ENCODE data around the gene TBRG4.

TBRG4 gene

DNA sequence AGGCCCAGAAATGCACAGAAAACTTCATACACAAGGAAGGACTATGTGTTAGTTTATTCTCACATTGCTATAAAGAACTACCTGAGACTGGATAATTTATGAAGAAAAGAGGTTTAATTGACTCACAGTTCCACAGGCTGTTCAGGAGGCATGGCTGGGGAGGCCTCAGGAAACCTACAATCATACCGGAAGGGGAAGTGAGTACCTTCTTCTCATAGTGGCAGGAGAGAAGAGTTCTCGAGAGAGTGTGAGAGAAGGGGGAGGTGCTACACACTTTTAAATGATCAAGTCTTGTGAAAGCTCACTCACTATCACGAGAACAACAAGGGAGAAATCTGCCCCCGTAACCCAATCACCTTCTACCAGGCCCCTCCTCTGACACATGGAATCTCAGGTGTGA, 29.3 kb upstream of the TBRG4 start:
- DNase-seq: no peak

DNA sequence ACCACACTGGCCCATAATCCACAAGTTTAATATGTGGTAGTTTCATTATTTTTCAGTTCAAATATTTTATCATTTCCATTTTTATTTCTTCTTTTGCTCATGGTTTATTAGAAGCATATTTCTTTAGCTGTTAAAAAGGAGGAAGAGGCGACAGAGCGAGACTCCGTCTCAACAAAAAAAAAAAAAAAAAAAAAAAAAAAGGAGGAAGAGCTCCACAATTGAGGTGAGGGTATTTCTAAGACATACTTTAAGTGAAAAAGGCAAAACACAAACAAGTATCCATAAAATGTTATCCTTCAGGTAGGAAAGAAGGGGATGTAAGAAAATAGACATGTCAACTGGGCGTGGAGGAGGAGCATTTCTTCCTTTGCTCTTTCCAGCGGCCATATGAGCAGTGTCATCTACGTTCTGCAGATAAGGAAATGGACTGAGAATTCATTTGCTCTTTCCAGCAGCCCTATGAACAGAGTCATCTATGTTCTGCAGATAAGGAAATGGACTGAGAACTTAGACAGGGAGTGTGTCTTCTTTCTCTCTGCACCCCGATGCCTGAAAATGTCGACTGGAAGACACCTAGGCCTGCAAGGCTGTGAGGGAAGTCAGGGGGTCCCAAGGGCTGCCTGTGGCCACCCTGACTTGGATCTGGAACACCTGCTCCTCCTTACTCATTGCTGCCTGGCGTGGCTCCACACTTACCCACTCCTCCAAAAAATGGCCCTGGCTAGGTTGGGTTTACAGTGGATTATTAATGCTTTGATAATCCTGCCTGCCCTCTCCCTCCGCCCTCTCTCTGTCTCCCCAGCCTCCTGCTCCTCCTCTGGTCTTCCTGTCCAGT, 27.2 kb upstream of the TBRG4 start:
- no peak for DNase-seq

DNA sequence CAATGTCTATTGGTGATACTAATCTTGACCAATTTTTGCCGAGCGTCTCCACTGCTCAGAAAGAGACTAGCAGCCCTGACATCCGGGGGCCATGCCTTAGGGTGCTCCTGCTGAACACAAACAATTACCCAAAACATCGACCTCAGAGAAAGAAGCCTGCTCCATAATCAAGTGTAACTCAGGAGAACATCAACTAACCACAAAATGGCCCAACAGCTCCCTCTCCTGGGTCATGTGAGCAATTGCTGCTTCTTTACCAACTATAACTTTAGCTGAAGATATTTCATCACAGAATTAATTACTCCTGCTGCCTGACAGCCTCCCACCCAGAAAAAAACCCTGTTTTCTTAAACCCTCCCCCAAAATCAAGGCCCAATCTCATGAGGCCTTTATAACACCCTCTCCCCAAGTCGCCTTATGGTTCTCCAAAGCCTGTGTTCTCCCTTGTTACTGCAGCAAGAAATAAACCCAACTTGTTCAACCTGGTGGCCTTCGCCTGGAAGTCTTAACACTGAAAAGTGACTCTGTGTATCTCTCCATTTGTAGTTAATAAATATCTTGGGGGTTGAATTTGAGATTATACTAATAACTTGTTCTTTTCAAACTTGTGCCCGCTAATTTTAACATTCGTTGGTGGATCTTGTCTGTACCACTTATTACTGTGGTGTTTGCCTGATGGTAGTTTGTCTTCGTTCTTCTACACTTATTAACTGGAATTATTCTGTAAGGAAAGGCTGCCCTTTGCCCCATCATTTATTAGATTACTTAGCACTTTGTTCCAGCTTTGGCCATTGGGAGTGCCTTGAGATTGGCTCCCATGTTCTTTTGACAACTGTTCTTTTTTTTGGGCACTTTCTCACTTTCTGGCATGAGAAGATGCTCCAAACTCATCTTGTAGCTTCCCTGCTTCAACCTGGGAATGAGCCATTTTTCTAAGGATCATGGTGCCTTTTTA, 24.9 kb upstream of the TBRG4 start:
- peak; percentile 76 for DNase-seq

DNA sequence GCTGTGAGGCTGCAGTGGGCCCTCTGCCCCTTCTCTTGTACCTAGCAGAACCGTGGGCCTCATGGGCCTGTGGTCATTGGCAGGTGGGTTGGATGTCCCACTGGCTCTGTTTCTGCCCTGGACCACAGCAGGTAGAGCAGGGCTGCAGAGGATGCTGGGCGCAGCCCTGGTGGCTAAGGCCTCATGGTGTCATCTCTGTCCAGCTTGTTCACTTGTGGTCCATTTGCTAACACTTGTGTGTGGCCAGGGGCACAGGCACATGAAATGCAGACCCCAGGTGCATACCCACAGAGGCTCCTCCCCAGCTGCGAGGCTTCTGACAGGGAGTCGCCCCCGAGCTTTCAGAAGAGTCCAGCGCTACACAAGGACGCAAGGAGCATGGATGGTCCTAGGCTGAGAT, 22.4 kb upstream of the TBRG4 start:
- no peak for DNase-seq

DNA sequence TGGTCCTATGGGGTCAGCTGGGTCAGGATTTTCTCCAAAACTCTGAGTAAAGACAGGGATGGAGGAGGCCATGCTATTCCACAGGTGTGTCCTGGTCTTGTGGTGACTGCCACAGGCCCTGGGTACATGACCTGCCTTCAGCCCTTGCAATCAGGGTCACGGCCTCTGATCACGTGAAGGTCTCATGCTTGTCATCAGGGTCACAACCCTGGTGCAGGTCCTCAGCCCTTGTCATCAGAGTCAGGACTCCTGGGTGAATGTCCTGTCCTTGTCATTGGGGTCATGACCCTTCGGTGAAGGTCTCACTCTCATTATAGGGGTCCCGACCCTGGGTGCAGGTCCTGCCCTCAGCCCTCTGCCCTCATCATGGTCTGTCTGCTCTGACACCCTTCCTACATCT, 21.9 kb upstream of the TBRG4 start:
- no peak for DNase-seq

DNA sequence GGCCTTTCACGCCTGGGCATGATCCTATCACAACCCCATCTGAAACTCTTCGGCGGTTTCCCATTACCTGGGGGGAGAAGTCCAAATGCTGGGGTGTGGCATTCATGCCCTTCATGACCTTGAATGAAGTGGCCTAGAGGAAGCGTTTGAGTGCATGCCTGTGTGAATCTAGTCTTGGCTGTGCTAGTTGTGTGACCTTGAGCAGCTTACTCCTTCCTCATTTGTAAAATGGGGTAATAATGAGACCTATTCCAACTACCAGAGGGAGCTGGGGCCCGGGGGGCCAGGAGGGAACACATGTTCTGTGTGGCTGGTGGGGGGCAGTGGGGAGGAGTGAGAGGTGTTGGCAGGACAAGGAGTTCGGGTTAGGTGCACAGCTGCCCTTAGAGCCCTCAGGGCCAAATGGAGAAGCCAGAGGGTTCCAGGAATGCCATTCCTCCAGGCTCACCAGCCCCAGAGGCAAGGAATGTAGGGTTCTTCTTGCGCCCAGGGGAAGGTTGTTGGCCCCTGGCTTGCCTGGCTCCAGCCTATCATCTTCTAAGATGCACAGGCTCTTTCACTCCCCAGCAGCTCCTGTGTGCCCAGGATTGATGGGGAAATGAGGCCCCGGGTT, 21.3 kb upstream of the TBRG4 start:
- no peak for DNase-seq

DNA sequence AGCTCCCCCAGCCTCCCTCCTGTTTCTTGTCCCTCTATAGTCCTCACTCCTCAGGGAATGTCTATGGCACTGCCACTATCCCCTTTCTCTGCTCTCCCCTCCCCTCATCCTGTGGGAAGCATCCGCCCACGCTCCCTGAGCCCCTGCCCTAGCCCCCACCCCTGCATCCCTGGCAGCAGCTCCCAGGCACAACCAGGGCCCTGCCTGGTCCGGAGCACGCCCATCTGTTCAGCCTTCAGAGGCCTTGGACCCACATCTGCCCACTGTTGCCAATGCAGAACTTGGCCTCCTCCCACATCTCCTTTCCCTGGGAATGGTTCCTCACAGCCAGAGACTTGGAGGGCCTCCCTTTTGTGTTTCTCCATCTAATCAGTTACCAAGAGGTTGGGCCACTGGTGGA, 20.4 kb upstream of the TBRG4 start:
- DNase-seq: no peak

DNA sequence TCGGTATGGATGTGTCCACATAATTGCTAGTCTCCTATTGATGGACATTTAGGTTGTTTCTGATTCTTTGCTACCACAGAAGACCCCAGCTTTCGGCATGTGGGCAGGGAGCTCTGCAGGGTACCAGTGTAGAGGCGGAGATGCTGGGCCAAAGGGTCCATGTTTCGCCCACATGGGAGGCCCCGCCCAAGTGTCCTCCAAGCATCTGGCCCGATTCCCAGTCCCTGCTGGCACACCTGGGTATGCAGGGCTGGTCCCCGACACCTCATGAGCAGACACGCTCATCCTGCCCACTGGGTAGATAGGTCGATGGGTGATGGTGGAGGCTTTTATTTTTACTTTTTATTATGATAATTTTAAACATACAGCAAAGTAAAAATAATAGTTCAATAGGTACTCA, 19.4 kb upstream of the TBRG4 start:
- no peak for DNase-seq

DNA sequence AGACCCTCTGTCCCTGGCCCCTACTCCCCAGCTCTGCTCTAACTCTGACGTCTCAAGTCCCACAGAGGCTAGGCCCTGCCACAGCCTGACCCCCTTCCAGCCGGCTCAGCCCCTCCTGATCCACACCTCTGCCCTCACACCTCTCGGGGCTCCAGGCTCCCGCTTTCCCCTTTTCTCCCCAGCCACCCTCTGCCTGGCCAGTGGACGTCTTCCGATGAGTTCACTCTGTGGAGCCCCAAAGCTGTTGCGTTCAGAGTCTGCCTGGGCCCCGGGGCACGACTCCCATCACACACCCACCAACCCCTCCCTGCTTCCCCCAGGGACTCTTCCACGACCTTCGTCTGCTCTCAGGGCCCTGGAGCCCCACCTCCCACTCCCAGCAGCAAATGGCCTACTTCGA, 18.4 kb upstream of the TBRG4 start:
- DNase-seq: no peak

DNA sequence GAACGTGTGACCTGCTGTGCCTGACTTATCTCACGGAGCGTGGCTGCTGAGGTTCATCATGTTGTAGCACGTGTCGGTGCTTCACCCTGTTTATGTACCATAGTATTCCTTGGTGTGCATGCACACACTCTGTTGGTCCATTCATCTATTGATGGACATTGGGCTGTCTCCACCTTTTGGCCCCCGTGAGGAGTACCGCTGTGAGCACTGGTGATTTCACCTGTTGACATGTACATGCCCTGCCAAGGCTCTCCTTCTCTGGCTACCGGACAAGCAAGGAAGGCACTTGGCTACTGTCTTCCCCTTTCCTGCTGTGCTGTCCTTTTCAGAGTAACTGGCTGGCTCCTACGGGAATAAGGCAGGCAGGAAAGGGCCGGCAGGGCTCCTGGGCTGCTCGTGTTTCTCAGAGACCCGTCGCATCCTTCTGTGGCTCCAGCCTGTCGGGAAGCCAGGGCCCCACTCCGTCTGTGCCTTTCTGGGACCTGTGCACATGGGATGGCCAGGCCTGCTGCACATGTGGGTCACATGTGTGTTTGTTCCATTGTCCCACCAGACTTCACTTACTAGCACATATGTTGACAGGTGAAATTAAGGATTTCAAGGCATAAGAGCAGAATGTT, 17.8 kb upstream of the TBRG4 start:
- no peak for DNase-seq

DNA sequence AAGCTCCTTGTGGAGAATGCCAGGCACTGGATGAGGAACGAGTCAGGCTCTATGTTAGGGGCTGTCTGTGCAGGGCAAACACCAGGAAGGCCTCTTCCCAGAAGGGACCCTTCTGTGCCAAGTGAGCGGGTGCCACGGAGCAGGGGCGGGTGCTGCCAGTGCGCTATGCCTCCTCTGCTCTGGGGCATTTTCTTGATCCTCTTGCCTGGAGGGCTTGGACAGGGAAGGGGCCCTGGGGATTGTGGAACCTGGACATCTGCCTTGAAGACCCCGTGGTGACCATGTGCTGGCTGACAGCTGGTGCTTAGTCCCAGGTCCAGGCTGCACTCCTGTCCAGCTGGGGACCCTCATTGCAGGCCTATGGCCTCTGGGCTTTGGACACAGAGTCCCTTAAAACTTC, 15.4 kb upstream of the TBRG4 start:
- no peak for DNase-seq

DNA sequence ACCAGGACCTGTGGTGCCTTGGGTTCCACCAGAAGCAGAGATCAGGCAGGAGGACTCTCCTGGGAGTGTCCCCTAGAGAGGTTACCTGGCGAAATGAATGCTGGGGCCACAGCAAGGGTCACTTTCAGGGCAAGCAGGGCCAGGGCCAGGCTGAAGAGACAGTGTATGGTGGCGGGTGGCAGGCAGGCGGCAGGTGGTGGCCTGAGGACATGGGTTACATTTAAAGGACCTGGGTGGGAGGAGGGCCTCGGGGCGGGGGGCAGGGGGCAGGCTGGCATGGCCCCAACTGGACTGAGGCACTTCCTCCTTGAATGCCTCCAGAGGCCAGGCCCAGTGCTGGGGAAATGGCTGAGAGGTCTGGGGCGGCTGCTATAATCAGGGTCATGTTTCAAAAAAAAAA, 14.7 kb upstream of the TBRG4 start:
- DNase-seq: no peak

DNA sequence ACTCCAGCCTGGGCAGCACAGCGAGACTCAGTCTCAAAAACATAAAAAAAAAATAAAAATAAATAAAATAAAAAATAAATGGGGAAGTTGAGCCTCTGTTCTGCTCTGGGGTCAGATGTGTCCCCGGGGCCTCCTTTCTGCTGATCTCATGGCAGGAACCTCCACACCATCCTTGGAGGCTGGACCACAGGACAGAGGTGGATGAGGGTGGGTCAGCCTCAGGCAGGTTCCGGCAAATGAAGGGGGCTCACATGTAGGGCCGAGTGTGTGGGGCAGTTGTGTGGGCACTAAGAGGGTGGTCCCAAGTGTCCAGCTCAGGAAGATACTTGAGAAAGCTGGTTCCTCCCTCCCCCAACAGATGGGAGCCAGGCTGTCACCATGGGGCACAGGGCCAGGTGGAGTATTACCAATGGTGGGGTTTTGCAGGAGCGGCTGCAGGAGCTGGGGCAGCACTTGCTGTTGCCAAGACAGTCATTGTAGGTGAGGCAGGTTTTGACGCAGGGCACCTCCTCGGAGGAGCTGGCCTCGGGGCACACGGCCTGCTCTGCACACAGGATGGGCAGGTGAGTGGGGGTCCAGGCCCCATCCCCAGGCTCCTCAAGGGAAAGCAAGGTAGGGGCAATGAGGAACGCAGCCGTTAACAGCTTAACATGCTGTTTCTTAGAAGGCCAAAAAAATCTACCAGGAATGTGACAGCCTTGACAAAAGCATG, 13.9 kb upstream of the TBRG4 start:
- no peak for DNase-seq

DNA sequence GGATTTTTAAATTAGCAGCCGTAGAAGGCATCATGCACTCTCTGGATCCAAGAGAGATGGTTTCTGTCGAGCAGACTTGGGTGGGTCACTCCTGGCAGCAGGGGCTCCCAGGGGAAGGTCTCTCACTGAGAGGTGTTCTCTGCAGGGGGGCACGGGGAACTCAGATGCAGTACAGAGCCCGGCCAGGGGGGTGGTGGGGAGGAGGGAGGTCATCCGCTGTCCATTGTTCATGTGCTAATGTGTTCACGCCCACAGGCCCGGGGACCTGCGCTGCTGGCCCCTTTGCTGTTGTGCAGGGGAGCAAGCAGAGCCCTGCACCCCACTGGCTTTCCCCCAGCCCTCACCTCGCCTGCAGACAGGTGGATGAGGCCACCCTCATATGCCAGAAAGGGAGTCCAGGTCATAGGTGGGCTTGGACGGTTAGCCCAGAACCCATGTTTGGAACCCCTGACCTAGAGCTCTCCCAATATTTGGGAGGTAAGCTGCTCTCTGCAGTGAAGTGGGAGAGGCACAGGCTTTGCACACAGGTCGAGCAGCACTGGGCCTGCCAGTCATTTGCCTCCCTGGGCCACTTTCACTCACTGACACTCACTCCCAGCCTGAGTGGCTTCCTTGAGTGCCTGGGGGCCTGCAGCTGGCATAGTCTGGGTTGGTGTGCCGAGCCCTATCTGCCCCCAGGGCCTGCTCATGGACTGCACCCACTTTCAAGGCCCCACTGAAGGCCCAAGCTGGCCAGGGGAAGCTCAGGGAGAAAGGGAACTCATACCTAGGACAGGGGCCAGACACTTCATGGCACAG, 12.6 kb upstream of the TBRG4 start:
- DNase-seq: no peak

DNA sequence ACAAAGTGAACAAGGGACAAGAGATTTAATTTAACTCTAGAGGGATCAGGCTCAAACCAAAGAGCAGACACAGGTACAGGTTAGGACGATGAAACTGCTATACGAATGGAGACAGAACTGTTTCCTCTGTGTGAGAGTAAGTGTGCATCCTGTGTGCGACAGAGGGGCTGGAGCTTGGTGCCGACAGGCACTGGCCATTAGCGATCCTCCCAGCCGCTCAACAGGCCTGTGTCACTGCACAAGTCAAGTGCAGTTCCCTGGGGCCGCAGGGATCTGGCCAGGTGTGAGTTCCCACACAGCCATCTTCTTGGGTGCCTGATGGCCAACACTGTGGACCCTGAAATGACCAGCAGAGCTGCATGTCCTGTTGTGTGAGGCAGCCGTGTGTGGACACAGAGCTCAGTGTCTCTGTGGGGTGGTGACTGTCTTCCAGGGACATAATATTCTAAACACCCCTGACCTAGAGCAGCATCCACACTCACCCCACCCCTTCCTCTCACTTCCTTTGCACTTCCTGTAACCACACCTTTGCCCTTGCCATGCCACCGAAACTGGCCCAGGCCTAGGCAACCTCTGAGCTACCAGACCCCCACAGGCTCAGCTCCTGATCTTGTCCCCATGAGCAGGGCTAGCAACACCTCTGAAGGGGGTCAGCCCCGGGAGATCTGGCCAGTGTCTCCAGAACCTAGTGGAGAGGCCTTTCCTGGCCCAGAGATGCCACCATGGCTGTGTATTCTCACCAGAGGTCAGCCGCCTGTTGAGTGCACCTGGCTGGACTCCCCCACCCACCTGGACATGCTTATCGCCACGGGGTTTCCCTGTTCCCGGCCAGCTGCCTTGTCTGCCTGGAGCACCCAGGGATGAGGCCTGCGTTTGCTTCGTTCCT, 11.7 kb upstream of the TBRG4 start:
- DNase-seq: no peak

DNA sequence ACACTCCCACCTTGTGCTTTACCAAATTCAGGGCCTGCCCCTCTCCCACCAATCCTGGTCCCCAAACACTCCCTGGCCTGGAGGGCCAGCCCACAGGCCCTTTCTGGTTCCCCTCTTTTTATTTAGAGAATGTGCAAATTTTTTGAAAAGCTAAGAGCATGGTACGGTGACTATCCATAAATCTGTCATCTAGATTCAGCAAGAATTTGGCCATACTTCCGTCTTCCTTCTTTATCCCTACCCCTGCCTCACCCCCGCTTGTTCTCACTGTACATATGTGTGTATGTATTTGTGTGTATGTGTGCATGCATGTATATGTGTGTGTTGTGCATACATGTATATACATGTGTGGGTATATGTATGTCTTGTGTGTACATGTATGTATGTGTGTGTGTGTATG, 8.1 kb upstream of the TBRG4 start:
- DNase-seq: no peak

DNA sequence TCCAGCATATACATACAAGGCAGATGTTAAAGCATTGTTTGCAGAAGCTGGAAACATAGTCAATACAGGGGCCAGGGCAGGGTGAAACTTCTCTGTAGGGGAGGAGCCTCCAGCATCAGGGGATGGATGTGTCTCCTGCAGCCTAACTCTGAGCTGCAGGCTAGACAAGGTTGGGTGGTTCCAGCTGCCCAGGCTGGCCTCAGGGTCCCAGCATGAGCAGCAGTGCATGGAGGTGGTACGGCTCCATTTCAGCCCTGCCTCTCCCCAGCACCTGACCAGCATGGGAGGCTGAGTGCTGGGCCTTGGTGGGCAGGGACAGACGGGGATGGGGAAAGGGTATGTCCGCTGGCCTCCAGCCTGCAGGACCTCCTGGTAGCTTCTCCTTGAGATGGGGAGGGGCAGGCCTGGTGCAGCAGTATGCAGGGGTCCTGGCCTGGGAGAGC, 7.4 kb upstream of the TBRG4 start:
- DNase-seq: no peak

DNA sequence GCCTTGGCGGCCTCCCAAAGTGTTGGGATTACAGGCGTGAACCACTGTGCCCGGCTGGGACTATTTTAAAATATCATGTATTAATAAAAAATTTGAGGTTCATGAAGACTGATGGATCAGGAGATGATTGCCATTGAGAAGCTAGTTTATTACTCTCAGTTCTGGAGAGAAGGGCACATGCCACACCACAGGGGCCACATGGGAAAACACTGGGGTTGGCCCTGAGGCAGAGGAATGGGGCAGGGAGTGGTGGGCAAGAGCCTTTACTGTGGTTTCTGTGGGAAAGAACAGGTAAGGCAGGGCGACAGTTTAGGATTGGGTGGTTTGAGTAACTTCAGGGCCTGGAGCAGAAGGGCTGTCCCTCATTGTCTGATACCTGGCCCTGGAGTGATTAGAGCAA, 6.8 kb upstream of the TBRG4 start:
- no peak for DNase-seq

DNA sequence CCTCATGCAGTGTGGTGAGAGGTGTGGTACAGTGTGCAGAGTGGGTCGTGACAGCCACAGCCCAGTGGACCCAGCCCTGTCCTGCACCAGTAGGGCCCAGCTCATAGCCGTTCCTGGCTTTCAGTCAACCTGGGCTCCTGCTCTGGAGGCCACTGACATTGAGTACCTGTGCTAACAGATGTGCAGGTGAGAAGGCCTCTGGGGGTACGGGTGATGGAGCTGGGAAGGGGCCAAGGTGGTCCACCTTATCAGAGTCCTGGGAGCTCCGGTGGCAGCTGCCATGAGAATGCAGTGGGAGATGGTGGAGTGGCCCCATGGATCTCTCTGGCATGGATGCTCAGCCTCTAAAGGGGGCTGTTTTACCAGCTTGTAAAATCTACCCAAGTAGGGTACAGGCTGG, 6.1 kb upstream of the TBRG4 start:
- no peak for DNase-seq

DNA sequence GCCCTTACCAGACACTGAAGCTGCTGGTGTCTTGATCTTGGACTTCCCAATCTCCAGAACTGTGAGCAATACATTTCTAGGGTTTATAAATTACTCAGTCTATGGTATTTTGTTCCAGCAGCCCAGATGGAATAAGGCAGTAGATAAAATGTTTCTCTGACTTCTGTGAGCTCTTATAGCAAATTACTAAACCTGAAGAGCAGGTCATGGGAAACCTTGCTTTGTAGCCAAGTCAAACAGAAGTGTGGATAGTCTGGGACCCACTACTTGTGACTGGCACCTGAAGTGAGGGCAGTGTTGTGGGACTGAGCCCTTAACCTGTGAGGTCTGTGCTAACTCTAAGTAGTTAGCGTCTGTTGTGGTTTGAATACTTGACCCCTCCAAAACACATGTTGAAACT, 4.6 kb upstream of the TBRG4 start:
- no peak for DNase-seq

DNA sequence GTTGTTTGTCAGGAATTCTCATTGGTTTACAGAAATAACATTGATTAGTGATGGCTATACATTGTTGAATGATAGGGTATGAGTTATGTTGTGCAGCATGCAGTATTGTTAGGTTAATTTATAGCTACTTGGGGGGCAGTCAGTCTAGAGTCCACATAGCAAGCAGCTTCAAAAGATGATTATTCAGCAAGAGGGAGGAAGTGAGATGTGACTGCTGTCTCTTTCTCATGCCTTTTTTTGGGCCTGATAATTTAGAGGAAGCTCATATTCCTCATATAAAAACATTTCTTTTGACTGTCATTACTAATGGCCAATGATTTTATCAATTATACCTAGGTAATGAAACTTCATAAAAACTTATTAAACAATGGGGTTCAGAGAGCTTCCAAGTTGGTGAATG, 3.4 kb upstream of the TBRG4 start:
- DNase-seq: no peak
